ENCODE results near the gene ARRDC3.

- no peak for TF ChIP-seq POLR2A (IDR thresholded peaks at IDR 0.05)
- TF ChIP-seq, protein P1, sequence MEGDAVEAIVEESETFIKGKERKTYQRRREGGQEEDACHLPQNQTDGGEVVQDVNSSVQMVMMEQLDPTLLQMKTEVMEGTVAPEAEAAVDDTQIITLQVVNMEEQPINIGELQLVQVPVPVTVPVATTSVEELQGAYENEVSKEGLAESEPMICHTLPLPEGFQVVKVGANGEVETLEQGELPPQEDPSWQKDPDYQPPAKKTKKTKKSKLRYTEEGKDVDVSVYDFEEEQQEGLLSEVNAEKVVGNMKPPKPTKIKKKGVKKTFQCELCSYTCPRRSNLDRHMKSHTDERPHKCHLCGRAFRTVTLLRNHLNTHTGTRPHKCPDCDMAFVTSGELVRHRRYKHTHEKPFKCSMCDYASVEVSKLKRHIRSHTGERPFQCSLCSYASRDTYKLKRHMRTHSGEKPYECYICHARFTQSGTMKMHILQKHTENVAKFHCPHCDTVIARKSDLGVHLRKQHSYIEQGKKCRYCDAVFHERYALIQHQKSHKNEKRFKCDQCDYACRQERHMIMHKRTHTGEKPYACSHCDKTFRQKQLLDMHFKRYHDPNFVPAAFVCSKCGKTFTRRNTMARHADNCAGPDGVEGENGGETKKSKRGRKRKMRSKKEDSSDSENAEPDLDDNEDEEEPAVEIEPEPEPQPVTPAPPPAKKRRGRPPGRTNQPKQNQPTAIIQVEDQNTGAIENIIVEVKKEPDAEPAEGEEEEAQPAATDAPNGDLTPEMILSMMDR (IDR thresholded peaks at IDR 0.05): no peak
These were observed 3.7 kb downstream of the ARRDC3 start for GRCh38 chr5:91379246-91379913.
